Nephron progenitor cell (in vitro differentiated cells): ENCODE measurements around the gene AIP.
"Not testable (repeated sequence)": the region's sequence is repeated elsewhere in the genome, so short reads cannot be mapped to it uniquely, and the experiment has no call there.

ENCODE experiments used
- DNase-seq: peaks from one replicate; pipeline ENCODE4 v3.0.0; 2021
- H3K27ac Mint-ChIP-seq: 2 replicates; pipeline ENCODE4 v1.8.0; 2021; ENCODE audit warnings: mild to moderate bottlenecking, moderate library complexity, mixed read lengths
- H3K27me3 Mint-ChIP-seq: 2 replicates; pipeline ENCODE4 v1.8.0; 2021; ENCODE audit warnings: mild to moderate bottlenecking, low read depth, mixed read lengths; ENCODE audit not compliant: poor library complexity
- H3K36me3 Mint-ChIP-seq: 2 replicates; pipeline ENCODE4 v1.8.0; 2021; ENCODE audit warnings: low read depth, mixed read lengths
- H3K4me1 Mint-ChIP-seq: 2 replicates; pipeline ENCODE4 v1.8.0; 2021; ENCODE audit warnings: mixed read lengths
- H3K4me3 Mint-ChIP-seq: 2 replicates; pipeline ENCODE4 v1.8.0; 2021; ENCODE audit warnings: mild to moderate bottlenecking, moderate library complexity, mixed read lengths
- H3K9me3 Mint-ChIP-seq: 2 replicates; pipeline ENCODE4 v1.8.0; 2021; ENCODE audit warnings: mild to moderate bottlenecking, moderate library complexity, mixed read lengths
- CTCF ChIP-seq: fragments of 200-600 bp; sonication (generic); IDR thresholded peaks from 2 replicates; pipeline ENCODE4 v1.5.0; 2021; ENCODE audit warnings: antibody characterized with exemption

Gene AIP

GRCh38 chr11:67463186-67463585 is 19.6 kb upstream of the AIP start:
- Mint-ChIP-seq H3K36me3 (peaks cover 4% of the 10 kb centered on the region), H3K27me3 (peaks cover 3% of the 10 kb centered on the region), H3K4me1 (peaks cover 26% of the 10 kb centered on the region), H3K9me3 (no peaks in the 10 kb centered on the region), H3K4me3 (no peak overlapping the region), H3K27ac (no peak overlapping the region)
- DNase-seq = no peak
- no peak for TF ChIP-seq CTCF

DNA sequence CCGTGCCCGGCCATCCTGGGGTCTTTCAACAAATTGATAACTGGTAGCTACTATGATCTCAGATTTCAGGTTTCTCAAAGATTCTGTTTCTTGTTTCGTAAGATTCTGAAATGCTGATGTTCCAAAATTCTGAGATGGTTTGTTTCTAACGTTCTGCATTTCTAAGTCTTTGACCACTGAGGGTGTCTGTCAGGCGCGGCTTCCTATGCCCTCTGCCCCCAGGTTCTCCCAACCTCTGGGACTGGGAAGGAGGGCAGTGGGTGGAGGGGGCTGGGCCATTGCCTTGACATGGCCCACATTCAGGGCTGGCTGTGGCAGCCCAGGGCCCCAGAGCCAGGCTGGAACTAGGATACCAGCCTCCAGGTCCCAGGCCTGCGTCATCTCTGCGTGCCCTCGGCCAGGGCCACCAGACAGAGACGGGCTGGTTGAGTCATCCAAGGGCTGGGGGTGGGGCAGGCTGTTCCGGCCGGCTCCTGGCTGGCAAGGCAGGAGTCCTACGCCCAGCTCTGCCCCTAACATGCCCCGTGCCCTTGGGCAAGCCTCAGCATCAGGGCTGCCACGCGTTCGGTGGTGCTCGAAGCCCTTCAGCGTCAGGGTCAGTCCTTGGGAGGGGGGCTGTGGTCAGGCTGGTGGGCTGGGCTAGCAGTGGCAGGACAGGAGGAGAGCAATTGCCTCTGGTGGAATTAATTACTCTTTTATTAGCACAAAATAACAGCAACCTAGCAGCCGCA is 19.0 kb upstream of the AIP start:
- H3K9me3 Mint-ChIP-seq = no peaks in the 10 kb centered on the region
- no peak for TF ChIP-seq CTCF
- no peak overlapping the region for H3K27ac Mint-ChIP-seq
- peak overlapping the region; percentile 79 for H3K4me3 Mint-ChIP-seq
- peaks cover 29% of the 10 kb centered on the region for H3K4me1 Mint-ChIP-seq
- peaks cover 4% of the 10 kb centered on the region for H3K36me3 Mint-ChIP-seq
- H3K27me3 Mint-ChIP-seq = peaks cover under 1% of the 10 kb centered on the region
- DNase-seq = no peak

DNA sequence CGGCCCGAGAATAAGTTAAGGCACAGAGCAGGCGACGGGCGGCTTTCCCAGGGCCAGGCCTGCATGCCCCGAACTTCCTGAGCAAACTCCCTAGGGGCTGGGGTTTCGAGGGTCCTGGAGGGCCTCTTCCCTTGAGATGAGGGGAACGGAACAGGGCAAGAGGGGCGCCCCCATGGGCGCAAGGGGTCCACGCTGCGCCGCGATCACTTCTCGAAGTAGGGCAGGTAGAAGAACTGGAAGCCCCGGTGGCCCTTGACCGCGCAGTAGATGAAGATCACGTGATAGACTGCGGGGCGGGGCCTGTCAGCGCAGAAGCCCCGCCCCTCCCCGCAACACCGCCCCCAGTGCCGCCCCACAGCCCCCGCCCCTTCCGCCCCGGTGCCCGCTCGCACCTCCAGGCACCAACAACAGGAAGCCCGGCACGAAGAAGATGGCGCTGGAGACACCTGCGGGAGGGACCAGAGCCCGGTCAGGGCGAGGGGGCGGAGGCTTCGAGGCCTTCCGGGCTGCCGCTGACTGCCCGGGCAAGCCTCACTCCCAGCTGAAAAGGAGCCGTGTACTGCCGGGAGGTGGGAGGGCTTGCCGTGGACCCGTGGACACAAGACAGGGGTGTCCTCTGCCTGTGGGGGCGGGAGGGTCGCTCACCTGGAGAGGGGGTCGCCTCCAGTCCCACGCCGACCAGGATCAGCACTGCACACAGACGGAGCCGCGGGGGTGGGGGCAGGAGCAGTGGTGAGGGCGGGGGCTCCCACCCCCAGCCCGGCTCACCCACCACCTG is 18.2 kb upstream of the AIP start:
- peak overlapping the region; percentile 79 for H3K4me3 Mint-ChIP-seq

DNA sequence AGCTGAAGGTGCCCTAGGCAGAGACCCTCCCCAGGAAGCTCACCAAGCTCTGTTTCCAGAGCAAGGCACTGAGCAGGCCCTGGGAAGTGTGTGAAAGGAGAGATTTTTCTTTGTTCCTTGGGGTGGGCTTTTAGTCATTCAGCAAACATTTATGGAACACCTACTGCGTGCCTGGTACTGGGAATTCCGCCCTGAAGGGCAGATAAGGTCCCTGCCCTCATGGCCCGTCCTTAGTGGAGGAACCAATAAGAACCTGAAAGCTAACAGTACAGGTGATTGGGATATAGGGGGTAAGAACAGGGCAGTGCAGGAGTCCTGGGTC is 17.7 kb upstream of the AIP start:
- H3K27ac Mint-ChIP-seq = no peak overlapping the region

More for the DNA sequence above, 18.2 kb upstream of the AIP start:
- H3K4me1 Mint-ChIP-seq = peaks cover 29% of the 10 kb centered on the region
- H3K27ac Mint-ChIP-seq = no peak overlapping the region
- TF ChIP-seq CTCF = no peak
- peak; percentile 90 for DNase-seq
- peaks cover 4% of the 10 kb centered on the region for H3K36me3 Mint-ChIP-seq
- no peaks in the 10 kb centered on the region for H3K27me3 Mint-ChIP-seq
- H3K9me3 Mint-ChIP-seq = no peaks in the 10 kb centered on the region

GRCh38 chr11:67465530-67465929 is 17.3 kb upstream of the AIP start:
- Mint-ChIP-seq H3K4me3 (peak overlapping the region; percentile 79), H3K4me1 (peaks cover 20% of the 10 kb centered on the region)
- H3K36me3 Mint-ChIP-seq, DNase-seq, H3K27me3 Mint-ChIP-seq, H3K27ac Mint-ChIP-seq, H3K9me3 Mint-ChIP-seq: not testable (repeated sequence)

More for the DNA sequence above, 17.7 kb upstream of the AIP start:
- no peak for TF ChIP-seq CTCF
- peaks cover 24% of the 10 kb centered on the region for H3K4me1 Mint-ChIP-seq
- no peaks in the 10 kb centered on the region for H3K9me3 Mint-ChIP-seq
- H3K4me3 Mint-ChIP-seq = peak overlapping the region; percentile 79
- no peak for DNase-seq
- no peaks in the 10 kb centered on the region for H3K27me3 Mint-ChIP-seq
- H3K36me3 Mint-ChIP-seq = peaks cover 4% of the 10 kb centered on the region

GRCh38 chr11:67466367-67466766 is 16.5 kb upstream of the AIP start:
- Mint-ChIP-seq H3K9me3 (no peaks in the 10 kb centered on the region), H3K4me3 (no peak overlapping the region), H3K36me3 (peaks cover 4% of the 10 kb centered on the region), H3K4me1 (peaks cover 22% of the 10 kb centered on the region), H3K27me3 (no peaks in the 10 kb centered on the region), H3K27ac (no peak overlapping the region)
- no peak for DNase-seq
- no peak for TF ChIP-seq CTCF
